HCT116 (cell line): Measurements from ENCODE around the gene HDDC3. TPM values are rescaled to one million over a fixed set of nuclear protein-coding genes. Genes with fewer than 3 reads are reported as not detected.

Experiments
- ATAC-seq: fragments of 200-7000 bp; cut with Tn5 transposase; 2 replicates; pipeline ENCODE4 v1.9.1; 2020; ENCODE audit warnings: mild to moderate bottlenecking, moderate library complexity
- BruUV-seq: library from RNA; stranded (reverse); fragments of 400-500 nt; replicated peaks from 2 replicates; lab custom pipeline; 2021; lab: Mats Ljungman, UMichigan
- CTCF ChIA-PET: fragments of 300-600 bp; sonication (Branson Sonifier 250); formaldehyde crosslinking; loops from one replicate; lab custom pipeline; 2021; ENCODE audit warnings: antibody characterized with exemption; lab: Charles Lee
- POLR2A ChIA-PET: fragments of 300-600, 350-600 bp; sonication (Branson Sonifier 250); formaldehyde crosslinking; loops from one replicate; lab custom pipeline; 2021; ENCODE audit warnings: antibody characterized with exemption; lab: Charles Lee
- RAD21 ChIA-PET, 2 experiments: fragments of 300-600 bp; sonication (Branson Sonifier 250); formaldehyde crosslinking; loops; one replicate each; lab custom pipeline; 2023; ENCODE audit warnings: low total read pairs in 2 of 2; ENCODE audit not compliant: uncharacterized antibody in 2 of 2, unreplicated experiment in 2 of 2, low non-redundant PET in 1 of 2; lab: Charles Lee
- DNase-seq: peaks from one replicate; pipeline ENCODE4 v3.0.0-alpha.2; 2010; ENCODE audit warnings: low read depth, low spot score
- H2AFZ ChIP-seq: fragments of 200-600 bp; shearing (Covaris generic), sonication (generic); 2 replicates; pipeline ENCODE4 v1.6.1; 2017; ENCODE audit warnings: low read depth, mixed run types, mixed read lengths, antibody characterized with exemption, low read length; ENCODE audit not compliant: poor library complexity, severe bottlenecking
- H3K27ac ChIP-seq: 2 replicates; pipeline ENCODE4 v1.5.1; 2012; ENCODE audit warnings: low read depth, low read length
- H3K27me3 ChIP-seq: fragments of 200-600 bp; sonication (generic); 2 replicates; pipeline ENCODE4 v1.6.1; 2016; ENCODE audit warnings: mixed run types, low read length, mixed read lengths; ENCODE audit not compliant: insufficient read depth
- H3K36me3 ChIP-seq, 2 experiments: fragments of 200-500 bp in 1 of 2; fragments of 200-600 bp in 1 of 2; sonication (Bioruptor generic) in 1 of 2; sonication (generic) in 1 of 2; 2 replicates each; pipeline versions ENCODE4 v1.5.1 to v1.6.1; 2014 to 2016; ENCODE audit warnings: low read length in 2 of 2, inconsistent platforms in 1 of 2, mixed read lengths in 1 of 2, mixed run types in 1 of 2; ENCODE audit not compliant: insufficient read depth in 2 of 2, control insufficient read depth in 1 of 2
- H3K4me1 ChIP-seq, 2 experiments: fragments of 200-600 bp in 1 of 2; sonication (generic) in 1 of 2; 2 replicates each; pipeline versions ENCODE4 v1.5.1 to v1.6.1; 2012 to 2017; ENCODE audit warnings: low read length in 2 of 2, inconsistent platforms in 1 of 2, mild to moderate bottlenecking in 1 of 2, mixed read lengths in 1 of 2, mixed run types in 1 of 2, moderate library complexity in 1 of 2; ENCODE audit not compliant: insufficient read depth in 2 of 2, control insufficient read depth in 1 of 2
- H3K4me2 ChIP-seq: fragments of 200-600 bp; sonication (generic); 2 replicates; pipeline ENCODE4 v1.6.1; 2017; ENCODE audit warnings: mixed run types, low read length, mixed read lengths
- H3K4me3 ChIP-seq, 2 experiments: fragments of 200-600 bp in 1 of 2; sonication (generic) in 1 of 2; replicated peaks in 1 of 2; 2 replicates each; pipeline ENCODE4 v1.5.1; 2011 to 2016; ENCODE audit warnings: low read length in 2 of 2, control low read depth in 1 of 2, low read depth in 1 of 2, mild to moderate bottlenecking in 1 of 2, mixed read lengths in 1 of 2, mixed run types in 1 of 2
- H3K79me2 ChIP-seq: fragments of 200-600 bp; sonication (generic); 2 replicates; pipeline ENCODE4 v1.6.1; 2017; ENCODE audit warnings: mild to moderate bottlenecking, mixed run types, low read length, moderate library complexity, mixed read lengths; ENCODE audit not compliant: insufficient read depth
- H3K9ac ChIP-seq: fragments of 200-600 bp; sonication (generic); 2 replicates; pipeline ENCODE4 v1.6.1; 2016; ENCODE audit warnings: low read length, mixed read lengths
- H3K9me2 ChIP-seq: fragments of 200-600 bp; sonication (generic), shearing (Covaris generic); 2 replicates; pipeline ENCODE4 v1.6.1; 2017; ENCODE audit warnings: mixed run types, mild to moderate bottlenecking, moderate library complexity; ENCODE audit not compliant: insufficient read depth
- H3K9me3 ChIP-seq, 2 experiments: fragments of 200-500 bp in 1 of 2; fragments of 200-600 bp in 1 of 2; sonication (Bioruptor generic) in 1 of 2; sonication (generic) in 1 of 2; 2 replicates each; pipeline ENCODE4 v1.6.1; 2014 to 2017; ENCODE audit warnings: low read length in 2 of 2, mixed read lengths in 2 of 2, inconsistent platforms in 1 of 2, low read depth in 1 of 2, mild to moderate bottlenecking in 1 of 2, mixed run types in 1 of 2, moderate library complexity in 1 of 2; ENCODE audit not compliant: control insufficient read depth in 1 of 2, insufficient read depth in 1 of 2
- H4K20me1 ChIP-seq: fragments of 200-600 bp; sonication (generic), shearing (Covaris generic); 2 replicates; pipeline ENCODE4 v1.6.1; 2017; ENCODE audit warnings: mixed run types, mild to moderate bottlenecking, moderate library complexity; ENCODE audit not compliant: insufficient read depth
- ATF3 ChIP-seq: IDR thresholded peaks from 2 replicates; pipeline ENCODE4 v1.6.1; 2012
- CBX3 ChIP-seq: IDR thresholded peaks from 2 replicates; pipeline ENCODE4 v1.6.1; 2012; ENCODE audit warnings: low read depth
- CEBPB ChIP-seq: IDR thresholded peaks from 2 replicates; pipeline ENCODE4 v1.6.1; 2012; ENCODE audit warnings: low read depth
- EGR1 ChIP-seq: IDR thresholded peaks from 2 replicates; pipeline ENCODE4 v1.6.1; 2012; ENCODE audit warnings: low read depth
- EZH2 ChIP-seq: fragments of 200-600 bp; sonication (generic); IDR thresholded peaks from 2 replicates; pipeline ENCODE4 v1.6.1; 2017; ENCODE audit warnings: antibody characterized with exemption, mixed run types
- EZH2phosphoT487 ChIP-seq: fragments of 200-600 bp; IDR thresholded peaks from 2 replicates; pipeline ENCODE4 v1.6.1; 2018; ENCODE audit warnings: antibody characterized with exemption, borderline replicate concordance
- FOSL1 ChIP-seq: IDR thresholded peaks from 2 replicates; pipeline ENCODE4 v1.6.1; 2012; ENCODE audit warnings: low read depth
- JUND ChIP-seq: IDR thresholded peaks from 2 replicates; pipeline ENCODE4 v1.6.1; 2012
- MAX ChIP-seq: IDR thresholded peaks from 2 replicates; pipeline ENCODE4 v1.6.1; 2012
- POLR2A ChIP-seq: IDR thresholded peaks from 2 replicates; pipeline ENCODE4 v1.7.0; 2011; ENCODE audit warnings: borderline replicate concordance; ENCODE audit not compliant: insufficient read depth, insufficient read length; ENCODE audit errors: extremely low read depth
- RAD21 ChIP-seq: IDR thresholded peaks from 2 replicates; pipeline ENCODE4 v1.6.1; 2012; ENCODE audit warnings: low read depth, mild to moderate bottlenecking
- REST ChIP-seq: IDR thresholded peaks from 2 replicates; pipeline ENCODE4 v1.6.1; 2012; ENCODE audit warnings: low read depth
- SIN3A ChIP-seq: IDR thresholded peaks from 2 replicates; pipeline ENCODE4 v1.6.1; 2012; ENCODE audit warnings: low read depth
- SP1 ChIP-seq: IDR thresholded peaks from 2 replicates; pipeline ENCODE4 v1.6.1; 2012; ENCODE audit warnings: low read depth
- SRF ChIP-seq: IDR thresholded peaks from 2 replicates; pipeline ENCODE4 v1.6.1; 2012; ENCODE audit warnings: low read depth
- YY1 ChIP-seq: IDR thresholded peaks from 2 replicates; pipeline ENCODE4 v1.6.1; 2011; ENCODE audit warnings: low read length, low read depth, moderate library complexity, mild to moderate bottlenecking; ENCODE audit not compliant: insufficient replicate concordance; ENCODE audit errors: extremely low read depth
- ZBTB33 ChIP-seq: IDR thresholded peaks from 2 replicates; pipeline ENCODE4 v1.6.1; 2011; ENCODE audit warnings: mild to moderate bottlenecking, low read length, moderate library complexity; ENCODE audit not compliant: insufficient replicate concordance; ENCODE audit errors: extremely low read depth
- ZFX ChIP-seq: fragments of 450-650 bp; IDR thresholded peaks from 2 replicates; pipeline ENCODE4 v1.6.1; 2017
- ZNF274 ChIP-seq: fragments of 200-500 bp; sonication (Bioruptor generic); IDR thresholded peaks from 2 replicates; pipeline ENCODE4 v1.6.1; 2014; ENCODE audit warnings: mild to moderate bottlenecking, low read depth, low read length, inconsistent platforms
- intact Hi-C: fragments of 100-400 bp; cut with micrococcal nuclease; formaldehyde crosslinking; loops from 2 replicates; pipeline ENCODE4 v1.10.0; 2022
- total RNA-seq: library from RNA; stranded (reverse); gene quantifications from one replicate; pipeline ENCODE4 v1.2.1, GENCODE V29; 2021; ENCODE audit not compliant: unreplicated experiment
- TF ChIP-seq, protein P1 (sequence below), 3 experiments: fragments of 200-600 bp in 1 of 3; sonication (generic) in 1 of 3; IDR thresholded peaks in 2 of 3; conservative IDR thresholded peaks in 1 of 3; 2 replicates each; pipeline ENCODE4 v1.5.1; 2012 to 2017; ENCODE audit warnings: low read depth in 2 of 3, low read length in 2 of 3, antibody characterized with exemption in 1 of 3, borderline replicate concordance in 1 of 3, control low read depth in 1 of 3, mild to moderate bottlenecking in 1 of 3, mixed read lengths in 1 of 3, mixed run types in 1 of 3, moderate library complexity in 1 of 3; ENCODE audit not compliant: insufficient read depth in 1 of 3

HDDC3 gene
- total RNA-seq, 1 experiment from 2014 or later = 20.4 TPM

DNA sequence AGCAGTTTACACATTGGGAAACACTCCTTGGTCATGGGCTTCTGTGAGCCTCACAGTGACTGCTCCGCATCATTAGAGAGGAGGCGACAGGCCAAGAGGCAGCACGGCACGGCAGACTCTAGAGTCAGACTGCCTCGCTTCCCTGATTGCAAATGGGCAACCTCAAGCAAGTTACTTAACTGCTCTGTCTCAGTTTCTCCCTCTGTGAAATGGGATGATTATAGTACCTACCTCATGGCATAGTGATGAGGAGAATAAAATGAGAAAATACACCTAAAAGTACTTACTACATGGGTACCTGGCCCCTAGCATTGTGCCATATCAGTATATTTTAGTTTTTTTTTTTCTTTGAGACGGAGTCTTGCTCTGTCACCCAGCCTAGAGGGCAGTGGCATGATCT is 18.3 kb upstream of the HDDC3 start:
- Histone ChIP-seq H3K4me1 (peaks cover 5 to 24% of the 10 kb centered on the region in 2 experiments; a peak in 3 of 4 replicates), H2AFZ (no peak overlapping the region), H3K9me2 (no peaks in the 10 kb centered on the region), H3K9ac (no peak overlapping the region), H3K27ac (no peak overlapping the region), H3K9me3 (no peaks in the 10 kb centered on the region), H3K4me2 (no peak overlapping the region), H3K36me3 (peaks cover 22 to 39% of the 10 kb centered on the region in 2 experiments), H4K20me1 (no peaks in the 10 kb centered on the region), H3K27me3 (no peaks in the 10 kb centered on the region), H3K79me2 (peaks cover 5% of the 10 kb centered on the region), H3K4me3 (no peak overlapping the region)
- intact Hi-C loops = no loop called here
- CTCF ChIA-PET = no interaction called here
- TF ChIP-seq ZBTB33 (no peak), SP1 (no peak), YY1 (no peak), EGR1 (no peak), CBX3 (no peak), ZNF274 (no peak), JUND (no peak), POLR2A (no peak), SIN3A (no peak), EZH2phosphoT487 (no peak), CEBPB (no peak), EZH2 (no peak), RAD21 (no peak), REST (no peak), FOSL1 (no peak), ATF3 (no peak), SRF (no peak), MAX (no peak), ZFX (no peak)
- TF ChIP-seq, protein P1, sequence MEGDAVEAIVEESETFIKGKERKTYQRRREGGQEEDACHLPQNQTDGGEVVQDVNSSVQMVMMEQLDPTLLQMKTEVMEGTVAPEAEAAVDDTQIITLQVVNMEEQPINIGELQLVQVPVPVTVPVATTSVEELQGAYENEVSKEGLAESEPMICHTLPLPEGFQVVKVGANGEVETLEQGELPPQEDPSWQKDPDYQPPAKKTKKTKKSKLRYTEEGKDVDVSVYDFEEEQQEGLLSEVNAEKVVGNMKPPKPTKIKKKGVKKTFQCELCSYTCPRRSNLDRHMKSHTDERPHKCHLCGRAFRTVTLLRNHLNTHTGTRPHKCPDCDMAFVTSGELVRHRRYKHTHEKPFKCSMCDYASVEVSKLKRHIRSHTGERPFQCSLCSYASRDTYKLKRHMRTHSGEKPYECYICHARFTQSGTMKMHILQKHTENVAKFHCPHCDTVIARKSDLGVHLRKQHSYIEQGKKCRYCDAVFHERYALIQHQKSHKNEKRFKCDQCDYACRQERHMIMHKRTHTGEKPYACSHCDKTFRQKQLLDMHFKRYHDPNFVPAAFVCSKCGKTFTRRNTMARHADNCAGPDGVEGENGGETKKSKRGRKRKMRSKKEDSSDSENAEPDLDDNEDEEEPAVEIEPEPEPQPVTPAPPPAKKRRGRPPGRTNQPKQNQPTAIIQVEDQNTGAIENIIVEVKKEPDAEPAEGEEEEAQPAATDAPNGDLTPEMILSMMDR (IDR thresholded peaks at IDR 0.05 in 2 of 3, conservative IDR thresholded peaks at IDR 0.05 in 1 of 3; ENCODE audit: borderline replicate concordance in 1 of 3, insufficient read depth in 1 of 3, low read depth in 2 of 3, low read length in 2 of 3) = no peak
- ATAC-seq (no peak), DNase-seq (no peak)
- POLR2A ChIA-PET = no interaction called here
- RAD21 ChIA-PET = no interaction called here
- no TSS peak for BruUV-seq
